HFF-Myc (cell line): Measurements from ENCODE around the gene USP10.

Experiments used
- DNase-seq: peaks from one replicate; pipeline ENCODE4 v3.0.0-alpha.2; 2011; ENCODE audit warnings: low read depth; ENCODE audit errors: extremely low read depth
- H3K4me3 ChIP-seq: replicated peaks from 2 replicates; pipeline ENCODE4 v1.5.1; 2011; ENCODE audit warnings: low read depth, mild to moderate bottlenecking, control low read depth, low read length
- TF ChIP-seq, protein P1 (sequence below): IDR thresholded peaks from 2 replicates; pipeline ENCODE4 v1.5.1; 2012; ENCODE audit warnings: mild to moderate bottlenecking, low read depth, low read length, control low read depth; ENCODE audit errors: missing control alignments

USP10 gene

GRCh38 chr16:84657229-84657837 is 42.5 kb upstream of the USP10 start:
- H3K4me3 ChIP-seq: no peak overlapping the region
- DNase-seq: no peak
- TF ChIP-seq, protein P1, sequence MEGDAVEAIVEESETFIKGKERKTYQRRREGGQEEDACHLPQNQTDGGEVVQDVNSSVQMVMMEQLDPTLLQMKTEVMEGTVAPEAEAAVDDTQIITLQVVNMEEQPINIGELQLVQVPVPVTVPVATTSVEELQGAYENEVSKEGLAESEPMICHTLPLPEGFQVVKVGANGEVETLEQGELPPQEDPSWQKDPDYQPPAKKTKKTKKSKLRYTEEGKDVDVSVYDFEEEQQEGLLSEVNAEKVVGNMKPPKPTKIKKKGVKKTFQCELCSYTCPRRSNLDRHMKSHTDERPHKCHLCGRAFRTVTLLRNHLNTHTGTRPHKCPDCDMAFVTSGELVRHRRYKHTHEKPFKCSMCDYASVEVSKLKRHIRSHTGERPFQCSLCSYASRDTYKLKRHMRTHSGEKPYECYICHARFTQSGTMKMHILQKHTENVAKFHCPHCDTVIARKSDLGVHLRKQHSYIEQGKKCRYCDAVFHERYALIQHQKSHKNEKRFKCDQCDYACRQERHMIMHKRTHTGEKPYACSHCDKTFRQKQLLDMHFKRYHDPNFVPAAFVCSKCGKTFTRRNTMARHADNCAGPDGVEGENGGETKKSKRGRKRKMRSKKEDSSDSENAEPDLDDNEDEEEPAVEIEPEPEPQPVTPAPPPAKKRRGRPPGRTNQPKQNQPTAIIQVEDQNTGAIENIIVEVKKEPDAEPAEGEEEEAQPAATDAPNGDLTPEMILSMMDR: no peak

- no peak overlapping the region for H3K4me3 ChIP-seq
- TF ChIP-seq, protein P1: no peak
- no peak for DNase-seq
Observed at GRCh38 chr16:84658690-84659089, 41.1 kb upstream of the USP10 start.

- TF ChIP-seq, protein P1: no peak
- no peak for DNase-seq
- H3K4me3 ChIP-seq: no peak overlapping the region
Observed at GRCh38 chr16:84659656-84660300, 40.0 kb upstream of the USP10 start.

GRCh38 chr16:84660973-84661372 is 38.8 kb upstream of the USP10 start:
- H3K4me3 ChIP-seq: no peak overlapping the region
- TF ChIP-seq, protein P1: no peak
- no peak for DNase-seq

DNA sequence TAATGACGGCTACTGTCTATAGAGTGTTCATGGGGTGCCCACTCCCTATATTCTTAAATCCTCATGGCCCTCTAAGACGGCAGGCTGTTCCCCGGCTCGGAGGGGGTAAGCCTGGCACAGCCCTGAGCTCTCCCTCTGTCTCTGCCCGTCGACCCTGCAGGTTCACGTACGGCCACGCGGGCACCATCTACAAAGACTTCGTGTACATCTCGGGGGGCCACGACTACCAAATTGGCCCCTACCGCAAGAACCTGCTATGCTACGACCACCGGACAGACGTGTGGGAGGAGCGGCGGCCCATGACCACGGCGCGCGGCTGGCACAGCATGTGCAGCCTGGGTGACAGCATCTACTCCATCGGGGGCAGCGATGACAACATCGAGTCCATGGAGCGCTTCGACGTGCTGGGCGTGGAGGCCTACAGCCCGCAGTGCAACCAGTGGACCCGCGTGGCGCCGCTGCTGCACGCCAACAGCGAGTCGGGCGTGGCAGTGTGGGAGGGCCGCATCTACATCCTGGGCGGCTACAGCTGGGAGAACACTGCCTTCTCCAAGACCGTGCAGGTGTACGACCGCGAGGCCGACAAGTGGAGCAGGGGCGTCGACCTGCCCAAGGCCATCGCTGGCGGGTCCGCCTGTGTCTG is 38.3 kb upstream of the USP10 start:
- TF ChIP-seq, protein P1: no peak
- H3K4me3 ChIP-seq: no peak overlapping the region
- DNase-seq: no peak

- TF ChIP-seq, protein P1: no peak
Observed at GRCh38 chr16:84662471-84662870, 37.3 kb upstream of the USP10 start.

More at GRCh38 chr16:84662471-84662870, 37.3 kb upstream of the USP10 start:
- no peak for DNase-seq
- no peak overlapping the region for H3K4me3 ChIP-seq
